CD4-positive, alpha-beta T cell treated with Interleukin-2 at 100 ng/mL for 4 hours (primary cell): ENCODE measurements around the gene KRT6B.
"Not testable (repeated sequence)": the region's sequence is repeated elsewhere in the genome, so short reads cannot be mapped to it uniquely, and the experiment has no call there.

Experiments used
- DNase-seq: peaks from one replicate; pipeline ENCODE4 v3.0.0-alpha.2; 2020; ENCODE audit warnings: low spot score

Gene KRT6B

GRCh38 chr12:52411815-52412214 is 40.1 kb downstream of the KRT6B start:
- DNase-seq, result no peak

- DNase-seq, result not testable (repeated sequence)
These were observed 41.2 kb downstream of the KRT6B start for GRCh38 chr12:52410589-52411248.

- DNase-seq, result no peak
These were observed 44.0 kb downstream of the KRT6B start for GRCh38 chr12:52407918-52408317.

GRCh38 chr12:52405922-52406385 is 46.0 kb downstream of the KRT6B start, which contains the start of gene KRT82:
Gene KRT82, minus strand, starts transcription at chr12:52406335. Its CDS starts 58 bp downstream, at chr12:52406277.
- DNase-seq, result no peak

GRCh38 chr12:52404951-52405350 is 47.0 kb downstream of the KRT6B start:
- no peak for DNase-seq

GRCh38 chr12:52403561-52403960 is 48.4 kb downstream of the KRT6B start:
- no peak for DNase-seq

- no peak for DNase-seq
These were observed 48.9 kb downstream of the KRT6B start for GRCh38 chr12:52402873-52403540.

- DNase-seq, result no peak
These were observed 49.6 kb downstream of the KRT6B start for GRCh38 chr12:52402377-52402776.

- DNase-seq, result no peak
These were observed 50.0 kb downstream of the KRT6B start for GRCh38 chr12:52401926-52402325.

- DNase-seq, result no peak
These were observed 50.4 kb downstream of the KRT6B start for GRCh38 chr12:52401526-52401925.

- DNase-seq, result no peak
These were observed 51.0 kb downstream of the KRT6B start for GRCh38 chr12:52400906-52401305.

- no peak for DNase-seq
These were observed 52.2 kb downstream of the KRT6B start for GRCh38 chr12:52399756-52400155.

- no peak for DNase-seq
These were observed 53.8 kb downstream of the KRT6B start for GRCh38 chr12:52398176-52398575.

- no peak for DNase-seq
These were observed 55.3 kb downstream of the KRT6B start for GRCh38 chr12:52396656-52397055.
